HL-60 (cell line): Measurements from ENCODE around the gene TENM3.

ENCODE experiments used
- SPI1 ChIP-seq: IDR thresholded peaks from 2 replicates; pipeline ENCODE4 v1.6.1; 2012; ENCODE audit warnings: low read depth, mild to moderate bottlenecking, borderline replicate concordance
- TF ChIP-seq, protein P1 (sequence below): IDR thresholded peaks from one replicate; pipeline ENCODE4 v1.5.1; 2011; ENCODE audit warnings: low read length, control low read depth, inconsistent platforms; ENCODE audit not compliant: insufficient read depth
- TF ChIP-seq, protein P2 (sequence below): IDR thresholded peaks from 2 replicates; pipeline ENCODE4 v1.6.1; 2012; ENCODE audit warnings: low read depth; ENCODE audit not compliant: insufficient replicate concordance

DNA sequence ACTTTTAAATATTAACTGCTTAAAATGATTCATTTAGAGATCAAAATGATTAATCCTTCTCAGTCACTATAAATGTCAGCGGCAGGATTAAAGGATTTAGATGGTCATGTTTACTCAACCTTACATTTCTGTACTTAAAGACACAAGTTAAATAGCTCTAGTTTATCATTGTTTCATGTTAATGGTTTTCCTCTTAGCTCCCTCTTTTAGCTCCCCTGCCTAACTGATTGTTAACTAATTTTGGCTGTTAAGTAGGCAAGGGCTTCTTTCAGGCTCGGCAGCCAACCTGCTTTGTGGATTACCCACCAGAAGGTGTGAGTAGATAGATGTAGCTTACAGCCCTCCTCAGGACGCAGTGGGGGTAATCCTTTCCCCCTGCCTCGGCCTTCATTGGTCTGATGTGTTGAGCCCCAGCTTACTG lies 96.0 kb downstream of the TENM3 start:
- TF ChIP-seq, protein P1, sequence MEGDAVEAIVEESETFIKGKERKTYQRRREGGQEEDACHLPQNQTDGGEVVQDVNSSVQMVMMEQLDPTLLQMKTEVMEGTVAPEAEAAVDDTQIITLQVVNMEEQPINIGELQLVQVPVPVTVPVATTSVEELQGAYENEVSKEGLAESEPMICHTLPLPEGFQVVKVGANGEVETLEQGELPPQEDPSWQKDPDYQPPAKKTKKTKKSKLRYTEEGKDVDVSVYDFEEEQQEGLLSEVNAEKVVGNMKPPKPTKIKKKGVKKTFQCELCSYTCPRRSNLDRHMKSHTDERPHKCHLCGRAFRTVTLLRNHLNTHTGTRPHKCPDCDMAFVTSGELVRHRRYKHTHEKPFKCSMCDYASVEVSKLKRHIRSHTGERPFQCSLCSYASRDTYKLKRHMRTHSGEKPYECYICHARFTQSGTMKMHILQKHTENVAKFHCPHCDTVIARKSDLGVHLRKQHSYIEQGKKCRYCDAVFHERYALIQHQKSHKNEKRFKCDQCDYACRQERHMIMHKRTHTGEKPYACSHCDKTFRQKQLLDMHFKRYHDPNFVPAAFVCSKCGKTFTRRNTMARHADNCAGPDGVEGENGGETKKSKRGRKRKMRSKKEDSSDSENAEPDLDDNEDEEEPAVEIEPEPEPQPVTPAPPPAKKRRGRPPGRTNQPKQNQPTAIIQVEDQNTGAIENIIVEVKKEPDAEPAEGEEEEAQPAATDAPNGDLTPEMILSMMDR: no peak
- TF ChIP-seq, protein P2, sequence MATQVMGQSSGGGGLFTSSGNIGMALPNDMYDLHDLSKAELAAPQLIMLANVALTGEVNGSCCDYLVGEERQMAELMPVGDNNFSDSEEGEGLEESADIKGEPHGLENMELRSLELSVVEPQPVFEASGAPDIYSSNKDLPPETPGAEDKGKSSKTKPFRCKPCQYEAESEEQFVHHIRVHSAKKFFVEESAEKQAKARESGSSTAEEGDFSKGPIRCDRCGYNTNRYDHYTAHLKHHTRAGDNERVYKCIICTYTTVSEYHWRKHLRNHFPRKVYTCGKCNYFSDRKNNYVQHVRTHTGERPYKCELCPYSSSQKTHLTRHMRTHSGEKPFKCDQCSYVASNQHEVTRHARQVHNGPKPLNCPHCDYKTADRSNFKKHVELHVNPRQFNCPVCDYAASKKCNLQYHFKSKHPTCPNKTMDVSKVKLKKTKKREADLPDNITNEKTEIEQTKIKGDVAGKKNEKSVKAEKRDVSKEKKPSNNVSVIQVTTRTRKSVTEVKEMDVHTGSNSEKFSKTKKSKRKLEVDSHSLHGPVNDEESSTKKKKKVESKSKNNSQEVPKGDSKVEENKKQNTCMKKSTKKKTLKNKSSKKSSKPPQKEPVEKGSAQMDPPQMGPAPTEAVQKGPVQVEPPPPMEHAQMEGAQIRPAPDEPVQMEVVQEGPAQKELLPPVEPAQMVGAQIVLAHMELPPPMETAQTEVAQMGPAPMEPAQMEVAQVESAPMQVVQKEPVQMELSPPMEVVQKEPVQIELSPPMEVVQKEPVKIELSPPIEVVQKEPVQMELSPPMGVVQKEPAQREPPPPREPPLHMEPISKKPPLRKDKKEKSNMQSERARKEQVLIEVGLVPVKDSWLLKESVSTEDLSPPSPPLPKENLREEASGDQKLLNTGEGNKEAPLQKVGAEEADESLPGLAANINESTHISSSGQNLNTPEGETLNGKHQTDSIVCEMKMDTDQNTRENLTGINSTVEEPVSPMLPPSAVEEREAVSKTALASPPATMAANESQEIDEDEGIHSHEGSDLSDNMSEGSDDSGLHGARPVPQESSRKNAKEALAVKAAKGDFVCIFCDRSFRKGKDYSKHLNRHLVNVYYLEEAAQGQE: no peak
- no peak for TF ChIP-seq SPI1
